Measurements from ENCODE around the gene LRRC71.

LRRC71 gene

DNA sequence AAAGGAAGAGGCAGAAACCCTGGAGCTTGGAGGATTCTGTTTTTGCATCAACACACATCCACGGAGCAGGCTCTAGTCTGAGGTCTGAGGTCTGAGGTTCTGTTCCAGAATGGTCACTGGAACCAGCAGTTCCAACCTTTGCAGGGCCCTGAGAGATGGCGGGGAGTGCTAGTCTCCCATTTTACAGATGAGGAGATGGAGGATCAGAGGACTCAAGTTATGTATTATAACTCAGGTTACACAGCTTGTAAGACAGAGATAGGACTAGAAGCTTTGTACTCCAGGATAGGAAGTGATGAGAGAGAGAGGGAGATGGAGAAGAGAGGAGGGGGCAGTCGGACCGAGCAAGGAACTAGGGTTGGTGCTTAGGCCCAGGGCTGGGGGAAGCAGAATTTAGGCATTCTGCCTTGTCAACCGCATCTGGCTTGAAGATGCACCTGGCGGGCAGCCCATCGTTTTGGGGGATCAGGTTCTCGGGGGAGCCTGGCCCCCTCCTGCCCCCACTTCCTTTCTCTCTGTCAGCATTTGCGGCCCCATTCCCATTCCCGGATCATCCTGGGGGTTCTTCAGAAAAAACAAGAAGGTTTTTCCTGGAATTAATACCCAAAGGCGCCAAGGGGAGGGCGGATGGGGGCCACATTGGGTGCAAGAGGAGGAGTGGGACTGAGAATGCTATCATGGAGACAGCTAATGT, 21.3 kb upstream of the LRRC71 start:
- H3K27me3 ChIP-seq (ENCODE audit: control insufficient read depth, insufficient read depth, low read length) = peaks cover 22% of the 10 kb centered on the region
- no peak overlapping the region for H3K4me3 ChIP-seq (ENCODE audit: low read depth, low read length)
- no peak overlapping the region for H3K27ac ChIP-seq (ENCODE audit: low read depth, low read length)
- H3K9me3 ChIP-seq (ENCODE audit: control insufficient read depth, insufficient read depth, low read depth, low read length) = no peaks in the 10 kb centered on the region
- H3K9ac ChIP-seq (ENCODE audit: low read length) = no peak overlapping the region
- peaks cover 42% of the 10 kb centered on the region for H3K4me1 ChIP-seq (ENCODE audit: control insufficient read depth, insufficient read depth, low read length)
- H3K36me3 ChIP-seq (ENCODE audit: control insufficient read depth, insufficient read depth, low read length) = no peaks in the 10 kb centered on the region

- Histone ChIP-seq H3K9ac (ENCODE audit: low read length) (no peak overlapping the region), H3K36me3 (ENCODE audit: control insufficient read depth, insufficient read depth, low read length) (no peaks in the 10 kb centered on the region), H3K4me1 (ENCODE audit: control insufficient read depth, insufficient read depth, low read length) (peaks cover 33% of the 10 kb centered on the region), H3K9me3 (ENCODE audit: control insufficient read depth, insufficient read depth, low read depth, low read length) (no peaks in the 10 kb centered on the region), H3K27me3 (ENCODE audit: control insufficient read depth, insufficient read depth, low read length) (peaks cover 12% of the 10 kb centered on the region), H3K4me3 (ENCODE audit: low read depth, low read length) (no peak overlapping the region), H3K27ac (ENCODE audit: low read depth, low read length) (no peak overlapping the region)
These were observed 20.3 kb upstream of the LRRC71 start for GRCh38 chr1:156899956-156900718.

DNA sequence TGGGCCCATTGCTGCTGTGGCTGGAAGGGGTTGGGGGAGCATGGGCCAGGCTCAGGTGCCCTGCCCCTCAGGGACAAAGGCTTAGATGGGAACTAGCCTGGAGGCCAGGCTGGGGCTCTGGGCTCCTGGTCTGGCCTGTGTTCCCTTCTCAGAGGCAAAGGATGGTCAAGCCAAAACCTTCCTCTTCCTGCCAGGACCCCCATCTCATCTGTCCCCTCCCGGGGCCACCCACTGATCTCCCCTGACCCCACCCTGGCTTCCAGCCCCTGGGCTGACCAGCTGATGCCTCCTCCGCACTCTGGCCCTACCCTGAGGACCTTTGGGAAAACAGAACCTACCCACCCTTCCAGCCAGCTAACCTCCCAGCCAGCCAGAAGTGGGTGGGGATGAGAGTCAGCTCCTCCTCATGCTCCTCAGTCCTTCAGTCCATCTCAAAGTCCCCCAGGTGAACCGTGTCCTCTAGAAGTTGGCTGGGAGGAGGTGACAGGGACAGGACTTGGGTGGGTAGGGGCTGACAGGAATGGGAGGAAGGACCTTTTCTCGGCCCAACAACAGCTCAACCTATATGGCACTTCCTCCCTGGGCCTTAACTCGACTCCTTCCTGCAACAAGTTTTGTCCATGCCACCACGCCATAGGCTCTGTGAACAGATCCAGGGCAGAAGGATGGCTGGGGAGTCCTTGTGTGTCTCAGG, 19.4 kb upstream of the LRRC71 start:
- peaks cover 10% of the 10 kb centered on the region; the same call in 1 of the 2 replicates for H3K27me3 ChIP-seq (ENCODE audit: control insufficient read depth, insufficient read depth, low read length)
- H3K9me3 ChIP-seq (ENCODE audit: control insufficient read depth, insufficient read depth, low read depth, low read length) = no peaks in the 10 kb centered on the region
- no peak overlapping the region for H3K4me3 ChIP-seq (ENCODE audit: low read depth, low read length)
- peaks cover 27% of the 10 kb centered on the region for H3K4me1 ChIP-seq (ENCODE audit: control insufficient read depth, insufficient read depth, low read length)
- no peak overlapping the region for H3K9ac ChIP-seq (ENCODE audit: low read length)
- H3K27ac ChIP-seq (ENCODE audit: low read depth, low read length) = no peak overlapping the region
- H3K36me3 ChIP-seq (ENCODE audit: control insufficient read depth, insufficient read depth, low read length) = no peaks in the 10 kb centered on the region

GRCh38 chr1:156901590-156901900, 18.9 kb upstream of the LRRC71 start:
- no peak overlapping the region for H3K27ac ChIP-seq (ENCODE audit: low read depth, low read length)
- no peaks in the 10 kb centered on the region for H3K9me3 ChIP-seq (ENCODE audit: control insufficient read depth, insufficient read depth, low read depth, low read length)
- no peaks in the 10 kb centered on the region for H3K36me3 ChIP-seq (ENCODE audit: control insufficient read depth, insufficient read depth, low read length)
- no peak overlapping the region for H3K4me3 ChIP-seq (ENCODE audit: low read depth, low read length)
- peaks cover 22% of the 10 kb centered on the region for H3K4me1 ChIP-seq (ENCODE audit: control insufficient read depth, insufficient read depth, low read length)
- no peak overlapping the region for H3K9ac ChIP-seq (ENCODE audit: low read length)
- H3K27me3 ChIP-seq (ENCODE audit: control insufficient read depth, insufficient read depth, low read length) = peaks cover 10% of the 10 kb centered on the region; the same call in 1 of the 2 replicates

DNA sequence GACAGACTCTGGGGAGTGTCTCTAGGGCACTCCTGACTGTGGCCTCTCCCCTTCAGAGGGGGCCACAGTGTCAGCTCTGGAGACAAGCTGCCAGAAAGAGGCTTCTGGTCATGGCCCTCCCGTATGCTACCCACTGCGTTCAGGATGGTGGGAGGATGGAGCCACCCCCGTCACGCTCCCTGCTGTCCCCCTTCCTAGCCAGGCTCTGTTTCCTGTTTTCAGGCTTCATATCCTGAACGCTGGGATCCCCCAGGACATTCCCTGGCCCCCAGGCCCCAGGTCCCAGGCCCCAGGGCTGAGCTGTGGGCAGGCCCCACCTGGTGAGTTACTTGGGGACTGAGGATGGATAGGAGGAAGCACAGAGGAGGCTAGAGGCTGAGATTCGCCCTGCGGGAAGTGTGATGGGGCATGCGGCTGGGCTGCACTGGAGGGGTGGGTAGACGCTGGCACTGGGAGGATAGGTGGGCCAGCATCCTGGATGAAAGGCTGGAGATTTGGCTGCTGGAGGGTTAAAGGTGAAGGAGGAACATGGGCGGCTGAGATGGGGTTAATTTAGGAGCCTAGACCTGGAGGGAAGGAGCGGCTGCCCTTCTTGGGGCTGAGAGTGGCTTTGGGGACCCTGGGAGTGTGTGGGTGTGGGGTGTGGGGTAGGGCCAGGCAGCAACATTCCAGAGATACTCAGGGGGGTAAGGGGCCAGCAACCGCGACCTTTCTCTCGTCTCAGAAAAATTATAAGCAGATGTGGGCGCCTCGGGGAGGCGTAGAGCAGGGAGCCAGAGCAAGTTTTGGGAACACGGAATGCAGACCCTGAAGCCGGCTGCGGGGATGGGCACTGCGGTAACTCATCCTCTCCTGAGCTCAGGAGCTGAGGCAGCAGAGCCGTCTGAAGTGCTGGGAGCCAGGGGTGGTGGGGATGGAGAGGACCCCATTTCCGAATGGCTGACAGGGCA, 18.2 kb upstream of the LRRC71 start:
- Histone ChIP-seq H3K4me3 (ENCODE audit: low read depth, low read length) (no peak overlapping the region), H3K9ac (ENCODE audit: low read length) (no peak overlapping the region), H3K27ac (ENCODE audit: low read depth, low read length) (no peak overlapping the region)

DNA sequence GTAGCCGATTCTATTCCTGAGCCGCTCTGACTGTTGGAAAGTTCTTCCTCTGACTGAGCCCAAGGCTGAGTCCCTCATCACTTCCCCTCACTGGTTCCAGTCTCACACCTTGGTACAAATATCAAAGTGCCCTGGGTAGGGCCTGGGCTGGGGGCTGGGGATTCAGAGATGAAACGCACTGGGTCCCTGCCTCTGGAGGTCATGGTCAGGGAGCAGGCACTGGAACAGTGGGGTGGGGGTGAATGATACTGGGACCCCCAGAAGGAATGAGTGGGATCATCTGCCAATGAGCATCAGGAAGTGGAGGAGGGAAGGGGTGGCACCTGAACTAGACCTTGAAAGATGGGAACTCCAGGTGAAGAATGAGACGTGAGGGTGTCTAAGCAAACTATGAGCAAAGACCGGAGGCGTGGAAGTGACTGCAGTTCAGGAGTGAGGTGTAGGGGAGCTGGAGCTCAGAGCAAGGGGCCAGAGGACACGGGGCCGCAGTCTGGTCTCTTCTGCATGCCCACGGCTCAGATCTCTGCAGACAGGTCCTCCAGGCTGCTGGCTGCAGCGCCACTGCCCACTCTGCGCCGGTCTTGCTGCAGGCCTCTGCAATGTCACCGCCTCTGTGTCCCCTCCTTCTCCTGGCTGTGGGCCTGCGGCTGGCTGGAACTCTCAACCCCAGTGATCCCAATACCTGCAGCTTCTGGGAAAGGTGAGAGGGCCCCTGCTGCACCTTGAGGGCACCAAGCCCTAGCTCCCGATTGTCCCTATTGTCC, 16.9 kb upstream of the LRRC71 start:
- no peak overlapping the region for H3K4me3 ChIP-seq (ENCODE audit: low read depth, low read length)
- H3K4me1 ChIP-seq (ENCODE audit: control insufficient read depth, insufficient read depth, low read length) = peaks cover 3% of the 10 kb centered on the region; the same call in 1 of the 2 replicates
- H3K9me3 ChIP-seq (ENCODE audit: control insufficient read depth, insufficient read depth, low read depth, low read length) = no peaks in the 10 kb centered on the region
- peaks cover 7% of the 10 kb centered on the region; the same call in 1 of the 2 replicates for H3K27me3 ChIP-seq (ENCODE audit: control insufficient read depth, insufficient read depth, low read length)
- no peak overlapping the region for H3K9ac ChIP-seq (ENCODE audit: low read length)
- H3K27ac ChIP-seq (ENCODE audit: low read depth, low read length) = no peak overlapping the region
- H3K36me3 ChIP-seq (ENCODE audit: control insufficient read depth, insufficient read depth, low read length) = no peaks in the 10 kb centered on the region

More for the DNA sequence above, 18.2 kb upstream of the LRRC71 start:
- H3K4me1 ChIP-seq (ENCODE audit: control insufficient read depth, insufficient read depth, low read length) = peaks cover 16% of the 10 kb centered on the region
- no peaks in the 10 kb centered on the region for H3K9me3 ChIP-seq (ENCODE audit: control insufficient read depth, insufficient read depth, low read depth, low read length)
- no peaks in the 10 kb centered on the region for H3K36me3 ChIP-seq (ENCODE audit: control insufficient read depth, insufficient read depth, low read length)
- peaks cover 10% of the 10 kb centered on the region; the same call in 1 of the 2 replicates for H3K27me3 ChIP-seq (ENCODE audit: control insufficient read depth, insufficient read depth, low read length)

GRCh38 chr1:156904187-156904959, 16.1 kb upstream of the LRRC71 start:
- Histone ChIP-seq H3K4me3 (ENCODE audit: low read depth, low read length) (no peak overlapping the region), H3K9ac (ENCODE audit: low read length) (no peak overlapping the region), H3K4me1 (ENCODE audit: control insufficient read depth, insufficient read depth, low read length) (no peaks in the 10 kb centered on the region), H3K36me3 (ENCODE audit: control insufficient read depth, insufficient read depth, low read length) (no peaks in the 10 kb centered on the region), H3K9me3 (ENCODE audit: control insufficient read depth, insufficient read depth, low read depth, low read length) (no peaks in the 10 kb centered on the region), H3K27ac (ENCODE audit: low read depth, low read length) (no peak overlapping the region), H3K27me3 (ENCODE audit: control insufficient read depth, insufficient read depth, low read length) (peaks cover 2% of the 10 kb centered on the region; the same call in 1 of the 2 replicates)

GRCh38 chr1:156905176-156905575, 15.3 kb upstream of the LRRC71 start:
- Histone ChIP-seq H3K4me3 (ENCODE audit: low read depth, low read length) (no peak overlapping the region), H3K9ac (ENCODE audit: low read length) (no peak overlapping the region), H3K4me1 (ENCODE audit: control insufficient read depth, insufficient read depth, low read length) (no peaks in the 10 kb centered on the region), H3K27ac (ENCODE audit: low read depth, low read length) (no peak overlapping the region), H3K36me3 (ENCODE audit: control insufficient read depth, insufficient read depth, low read length) (no peaks in the 10 kb centered on the region), H3K9me3 (ENCODE audit: control insufficient read depth, insufficient read depth, low read depth, low read length) (no peaks in the 10 kb centered on the region), H3K27me3 (ENCODE audit: control insufficient read depth, insufficient read depth, low read length) (peaks cover 2% of the 10 kb centered on the region; the same call in 1 of the 2 replicates)

DNA sequence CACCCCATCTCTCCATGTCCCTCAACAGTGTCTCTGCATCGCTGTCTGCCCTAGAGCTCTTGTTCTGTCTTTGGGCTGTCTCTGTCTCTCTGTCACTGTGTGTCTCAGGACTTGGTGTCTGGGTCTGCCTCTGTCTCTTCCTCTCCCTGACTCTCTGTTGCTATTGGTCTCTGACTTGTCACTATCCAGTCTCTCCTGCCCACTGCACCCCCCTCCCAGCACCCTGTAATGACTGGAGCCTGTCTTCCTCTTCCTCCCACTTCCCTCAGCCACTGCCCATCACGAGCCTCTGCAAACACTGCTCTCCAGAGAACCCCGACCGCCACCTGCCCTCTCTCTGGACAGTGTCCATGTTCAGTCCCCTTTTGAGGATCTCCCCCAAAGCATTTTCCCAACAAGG, 14.8 kb upstream of the LRRC71 start:
- no peaks in the 10 kb centered on the region for H3K9me3 ChIP-seq (ENCODE audit: control insufficient read depth, insufficient read depth, low read depth, low read length)
- H3K27me3 ChIP-seq (ENCODE audit: control insufficient read depth, insufficient read depth, low read length) = peaks cover 5% of the 10 kb centered on the region; the same call in 1 of the 2 replicates
- H3K36me3 ChIP-seq (ENCODE audit: control insufficient read depth, insufficient read depth, low read length) = no peaks in the 10 kb centered on the region
- H3K4me3 ChIP-seq (ENCODE audit: low read depth, low read length) = no peak overlapping the region
- peaks cover 4% of the 10 kb centered on the region; the same call in 1 of the 2 replicates for H3K4me1 ChIP-seq (ENCODE audit: control insufficient read depth, insufficient read depth, low read length)
- no peak overlapping the region for H3K9ac ChIP-seq (ENCODE audit: low read length)
- H3K27ac ChIP-seq (ENCODE audit: low read depth, low read length) = no peak overlapping the region

All from HUES6 (cell line).